Panc1 (cell line): ENCODE results near the gene SLC66A2.

Experiments
- CTCF ChIP-seq: fragments of 450-650 bp; IDR thresholded peaks from 2 replicates; pipeline ENCODE4 v1.5.1; 2017; ENCODE audit warnings: mild to moderate bottlenecking
- POLR2AphosphoS5 ChIP-seq: IDR thresholded peaks from 2 replicates; pipeline ENCODE4 v1.6.1; 2012; ENCODE audit warnings: mild to moderate bottlenecking, low read depth, low read length, moderate library complexity
- REST ChIP-seq, 2 experiments: IDR thresholded peaks; 2 replicates each; pipeline ENCODE4 v1.6.1; 2011 to 2012; ENCODE audit warnings: low read depth in 2 of 2, control low read depth in 1 of 2, low read length in 1 of 2, mild to moderate bottlenecking in 1 of 2, moderate library complexity in 1 of 2; ENCODE audit not compliant: insufficient read depth in 1 of 2

GRCh38 chr18:79853303-79853992, 98.0 kb downstream of the SLC66A2 start:
- TF ChIP-seq POLR2AphosphoS5 = no peak
- TF ChIP-seq CTCF = no peak
- TF ChIP-seq REST (IDR thresholded peaks at IDR 0.05; ENCODE audit: insufficient read depth in 1 of 2, low read depth in 2 of 2, low read length in 1 of 2) = no peak
